Measurements from ENCODE around the gene CNTN1.

The CNTN1 gene

GRCh38 chr12:41108032-41108431, 415.8 kb downstream of the CNTN1 start:
- DNase-seq (ENCODE audit: low spot score), result no peak

- DNase-seq (ENCODE audit: low spot score), result no peak
Measured at GRCh38 chr12:41112903-41113302, 420.7 kb downstream of the CNTN1 start.

GRCh38 chr12:41120211-41120610, 428.0 kb downstream of the CNTN1 start:
- DNase-seq (ENCODE audit: low spot score), result no peak

GRCh38 chr12:41121374-41121773, 429.1 kb downstream of the CNTN1 start:
- no peak for DNase-seq (ENCODE audit: low spot score)
